Activated gamma-delta T cell treated with anti-CD3 and anti-CD28 coated beads, Interleukin-2, amount 50 U/mL, for 16 hours (primary cell): Measurements from ENCODE around the gene ROS1.

Experiments
- DNase-seq: peaks from one replicate; pipeline ENCODE4 v3.0.0-alpha.2; 2020; ENCODE audit warnings: low read depth

Gene ROS1

GRCh38 chr6:117440706-117441525 is 15.2 kb upstream of the ROS1 start:
- no peak for DNase-seq

- DNase-seq = no peak
These were observed 6.5 kb upstream of the ROS1 start for GRCh38 chr6:117432273-117432672.

GRCh38 chr6:117423754-117424153 is 2.0 kb downstream of the ROS1 start:
- DNase-seq = no peak

GRCh38 chr6:117418320-117418719 is 7.4 kb downstream of the ROS1 start:
- no peak for DNase-seq

- DNase-seq = no peak
These were observed 7.9 kb downstream of the ROS1 start for GRCh38 chr6:117417851-117418250.

GRCh38 chr6:117414770-117415169 is 11.0 kb downstream of the ROS1 start:
- no peak for DNase-seq

GRCh38 chr6:117411474-117411873 is 14.3 kb downstream of the ROS1 start:
- DNase-seq = no peak

GRCh38 chr6:117409863-117410262 is 15.9 kb downstream of the ROS1 start:
- DNase-seq = no peak

- no peak for DNase-seq
These were observed 16.3 kb downstream of the ROS1 start for GRCh38 chr6:117409420-117409819.

- no peak for DNase-seq
These were observed 21.2 kb downstream of the ROS1 start for GRCh38 chr6:117404548-117404947.

GRCh38 chr6:117401799-117402198 is 23.9 kb downstream of the ROS1 start:
- no peak for DNase-seq

- no peak for DNase-seq
These were observed 25.8 kb downstream of the ROS1 start for GRCh38 chr6:117399924-117400323.

GRCh38 chr6:117399126-117399525 is 26.6 kb downstream of the ROS1 start:
- DNase-seq = no peak

- no peak for DNase-seq
These were observed 28.1 kb downstream of the ROS1 start for GRCh38 chr6:117397536-117398227.

GRCh38 chr6:117396228-117396627 is 29.5 kb downstream of the ROS1 start:
- no peak for DNase-seq

- no peak for DNase-seq
These were observed 30.6 kb downstream of the ROS1 start for GRCh38 chr6:117395164-117395563.

- no peak for DNase-seq
These were observed 32.7 kb downstream of the ROS1 start for GRCh38 chr6:117393045-117393444.

- no peak for DNase-seq
These were observed 33.7 kb downstream of the ROS1 start for GRCh38 chr6:117391874-117392583.

- DNase-seq = no peak
These were observed 36.3 kb downstream of the ROS1 start for GRCh38 chr6:117389227-117390057.

GRCh38 chr6:117387454-117387974 is 38.2 kb downstream of the ROS1 start:
- no peak for DNase-seq

GRCh38 chr6:117384659-117385058 is 41.1 kb downstream of the ROS1 start:
- no peak for DNase-seq

GRCh38 chr6:117381749-117382148 is 44.0 kb downstream of the ROS1 start:
- DNase-seq = no peak
